Kidney tubule cell (primary cell): Measurements from ENCODE around the gene HSDL2.
"Not testable (repeated sequence)": the region's sequence is repeated elsewhere in the genome, so short reads cannot be mapped to it uniquely, and the experiment has no call there.

Source experiments
- DNase-seq: peaks from one replicate; pipeline ENCODE4 v3.0.0-alpha.2; 2018; ENCODE audit warnings: low spot score

Gene HSDL2

GRCh38 chr9:112380102-112380824 lies at the start of gene HSDL2:
Gene HSDL2 (plus strand): TSS chr9:112380108. CDS start chr9:112380164, 56 bp downstream.
- DNase-seq: peak; percentile 44

- DNase-seq: no peak
Measured at GRCh38 chr9:112331674-112331952, 48.3 kb upstream of the HSDL2 start.

- no peak for DNase-seq
Measured at GRCh38 chr9:112332214-112332613, 47.7 kb upstream of the HSDL2 start.

- no peak for DNase-seq
Measured at GRCh38 chr9:112332674-112332976, 47.3 kb upstream of the HSDL2 start.

DNA sequence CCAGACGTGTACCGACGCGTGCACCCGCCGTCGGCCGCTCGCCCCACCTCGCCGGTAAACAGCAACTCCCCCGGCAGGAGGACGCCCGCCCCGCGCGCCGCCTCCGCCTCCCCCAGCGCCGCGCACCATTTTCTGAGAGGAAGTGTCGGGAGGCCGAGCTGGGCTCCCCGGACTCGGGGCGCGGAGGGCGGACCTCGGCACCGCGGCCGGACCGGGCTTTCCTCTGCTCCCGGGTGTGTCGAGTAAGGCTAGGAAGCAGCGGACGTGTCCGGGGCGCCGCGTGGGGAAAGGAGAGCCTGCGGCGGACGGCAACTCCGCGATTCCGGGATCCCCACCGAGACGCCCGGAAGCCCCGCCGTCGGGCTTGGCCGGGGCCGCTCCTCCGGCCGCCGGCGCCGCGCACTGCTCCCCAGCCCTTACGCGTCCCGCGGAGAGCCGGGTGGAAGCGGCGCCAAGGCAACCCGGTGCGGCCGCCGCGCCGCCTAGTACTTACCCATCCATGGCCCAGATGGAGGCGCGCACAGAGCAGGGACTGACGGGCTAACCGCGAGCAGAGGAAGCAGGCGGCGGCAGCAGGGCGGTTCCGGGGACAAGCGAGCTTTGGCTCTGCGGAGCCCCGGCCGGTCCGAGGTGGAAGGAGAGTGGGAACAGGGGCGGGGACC lies 46.8 kb upstream of the HSDL2 start, which contains the start of gene PTBP3:
Gene PTBP3 (minus strand): TSS at position 643 of the 662 bp plus-strand sequence. CDS start 35,754 bp downstream, outside the sequence.
- peak; percentile 84 for DNase-seq

GRCh38 chr9:112333639-112334431 lies 46.1 kb upstream of the HSDL2 start:
- DNase-seq: peak; percentile 97

GRCh38 chr9:112334432-112334841 lies 45.5 kb upstream of the HSDL2 start:
- DNase-seq: peak; percentile 77

GRCh38 chr9:112337547-112337946 lies 42.4 kb upstream of the HSDL2 start:
- peak; percentile 25 for DNase-seq

DNA sequence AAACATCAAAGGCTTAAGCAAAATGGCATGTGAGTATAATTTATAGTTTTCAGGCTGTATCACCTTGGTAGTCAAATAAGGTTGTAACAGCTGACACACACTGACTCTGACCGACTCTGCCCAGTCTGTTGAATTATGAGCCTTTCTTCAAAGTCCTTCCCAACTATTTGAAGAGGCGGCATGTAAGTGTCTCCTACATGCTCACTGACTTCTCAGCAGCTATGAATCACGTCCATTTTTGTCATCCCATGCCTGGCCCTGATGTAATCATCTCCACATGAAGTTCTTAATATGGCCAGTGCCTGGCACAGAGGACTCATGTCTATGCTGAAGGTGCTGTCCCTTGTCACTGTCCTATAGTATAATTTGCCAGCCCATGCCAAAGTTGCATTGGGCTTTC lies 41.3 kb upstream of the HSDL2 start:
- DNase-seq: peak; percentile 90

- no peak for DNase-seq
Measured at GRCh38 chr9:112339886-112340285, 40.0 kb upstream of the HSDL2 start.

DNA sequence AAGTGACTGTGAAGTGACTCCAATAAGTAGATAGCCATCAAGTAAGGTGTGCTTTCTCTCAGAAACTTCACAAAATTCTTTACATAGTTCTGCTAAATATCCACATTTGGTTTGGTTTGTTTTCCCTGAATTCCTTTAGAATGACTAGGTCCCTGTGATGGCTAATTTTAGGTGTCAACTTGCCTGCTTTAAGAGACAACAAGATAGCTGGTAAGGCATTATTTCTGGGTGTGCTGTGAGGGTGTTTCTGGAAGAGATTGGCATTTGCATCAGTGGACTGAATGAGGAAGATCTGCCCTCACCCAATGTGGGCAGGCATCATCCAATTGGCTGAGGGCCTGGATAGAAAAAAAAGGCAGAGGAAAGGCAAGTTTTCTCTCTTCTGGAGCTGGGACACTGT lies 38.2 kb upstream of the HSDL2 start:
- DNase-seq: peak; percentile 84

GRCh38 chr9:112348257-112349007 lies 31.5 kb upstream of the HSDL2 start:
- peak; percentile 82 for DNase-seq

DNA sequence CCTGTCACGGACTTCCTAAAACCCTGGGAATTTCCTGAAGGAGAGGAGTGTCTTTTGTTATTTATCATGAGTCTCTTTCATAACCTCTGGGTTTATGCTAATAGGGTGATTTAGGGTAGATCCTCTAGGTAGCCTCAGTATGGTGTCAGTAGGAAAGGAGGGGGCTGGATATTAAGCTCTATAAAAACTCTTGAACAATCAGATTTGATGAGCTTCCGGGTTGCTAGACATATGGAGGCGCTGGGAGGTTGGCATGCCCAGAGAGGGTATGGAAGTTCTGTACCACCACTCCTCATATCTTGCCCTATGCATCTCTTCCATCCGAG lies 30.9 kb upstream of the HSDL2 start:
- no peak for DNase-seq

- DNase-seq: no peak
Measured at GRCh38 chr9:112351184-112351583, 28.7 kb upstream of the HSDL2 start.

- no peak for DNase-seq
Measured at GRCh38 chr9:112352209-112352608, 27.7 kb upstream of the HSDL2 start.

DNA sequence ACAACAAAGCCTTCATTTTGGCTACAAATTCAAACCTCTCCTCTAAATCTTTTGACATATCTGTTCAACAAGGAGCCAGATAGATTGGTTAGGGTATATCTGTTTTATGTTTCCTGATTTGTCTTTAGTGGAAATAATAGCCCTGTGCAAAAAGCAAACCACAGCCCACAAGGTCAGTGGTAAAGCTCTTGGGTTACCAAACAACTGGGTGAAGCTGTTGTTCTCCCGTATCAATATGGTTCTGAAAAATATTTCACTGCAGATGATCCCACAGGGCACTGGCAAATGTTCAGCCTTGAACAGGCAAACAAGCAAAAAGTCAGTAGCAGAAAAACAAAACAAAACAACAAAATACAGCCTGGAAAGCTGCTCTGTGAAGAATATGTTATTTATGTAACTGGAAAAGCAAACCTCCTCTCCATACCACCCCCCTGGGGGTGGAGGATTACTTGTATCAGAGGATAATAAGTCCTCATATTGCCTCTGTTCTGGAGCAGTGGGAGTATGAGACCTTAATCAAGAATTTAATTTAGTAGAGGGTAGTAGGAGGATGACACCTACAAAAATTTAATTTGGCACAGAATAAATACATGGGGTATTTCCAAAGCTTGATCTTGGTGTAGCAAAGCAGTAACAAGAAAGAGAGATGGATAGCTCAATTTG lies 25.7 kb upstream of the HSDL2 start:
- no peak for DNase-seq

GRCh38 chr9:112355427-112355897 lies 24.4 kb upstream of the HSDL2 start:
- peak; percentile 36 for DNase-seq

DNA sequence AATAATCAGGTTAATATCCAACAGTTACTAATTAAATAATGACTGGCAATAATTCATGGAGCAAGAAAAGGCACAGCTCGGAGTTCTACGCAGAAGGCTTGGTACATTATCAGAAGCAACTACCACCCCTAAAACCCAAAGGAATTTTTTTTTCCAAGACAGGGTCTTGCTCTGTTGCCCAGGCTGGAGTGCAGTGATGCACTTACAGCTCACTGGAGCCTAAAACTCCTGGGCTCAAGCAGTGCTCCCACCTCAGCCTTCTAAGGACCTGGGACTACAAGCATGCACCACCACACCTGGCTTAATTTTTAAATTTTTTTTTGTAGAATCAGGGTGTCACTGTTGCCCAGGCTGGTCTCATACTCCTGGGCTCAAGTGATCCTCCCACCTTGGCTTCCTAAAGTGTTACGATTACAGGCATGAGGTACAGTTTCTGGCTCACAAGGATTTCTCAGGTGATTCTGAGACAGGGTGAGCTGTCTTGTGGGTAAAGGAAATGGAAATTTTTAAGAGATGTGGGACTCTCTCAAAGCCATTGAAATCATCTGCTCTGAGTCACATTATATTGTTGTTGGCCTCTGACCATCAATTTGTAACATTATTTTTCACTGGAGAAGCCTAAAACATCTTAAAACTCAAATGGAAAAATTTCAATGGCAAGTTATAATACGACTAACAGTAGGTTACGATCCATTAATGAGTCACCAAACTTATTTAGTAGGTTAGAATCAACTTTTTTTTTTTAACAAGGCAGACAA lies 19.7 kb upstream of the HSDL2 start:
- peak; percentile 92 for DNase-seq

DNA sequence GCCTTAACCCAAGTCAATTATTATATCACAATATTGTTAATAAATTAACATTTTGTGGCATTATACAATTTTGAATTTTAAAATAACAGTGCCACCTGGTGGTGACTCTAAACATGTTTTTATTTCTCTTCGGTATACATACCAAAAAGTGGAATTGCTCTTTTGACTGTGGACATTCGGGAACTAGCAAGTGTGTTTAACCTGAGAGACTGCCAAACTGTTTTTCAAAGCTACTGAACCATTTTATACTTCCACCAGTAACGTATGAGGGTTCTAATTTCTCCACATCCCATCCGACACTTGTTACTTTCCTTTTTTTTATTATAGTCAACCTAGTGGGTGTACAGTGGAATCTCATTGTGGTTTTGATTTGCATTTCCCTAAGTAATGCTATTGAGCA lies 18.3 kb upstream of the HSDL2 start:
- DNase-seq: peak; percentile 63

- DNase-seq: no peak
Measured at GRCh38 chr9:112364761-112365160, 15.1 kb upstream of the HSDL2 start.

DNA sequence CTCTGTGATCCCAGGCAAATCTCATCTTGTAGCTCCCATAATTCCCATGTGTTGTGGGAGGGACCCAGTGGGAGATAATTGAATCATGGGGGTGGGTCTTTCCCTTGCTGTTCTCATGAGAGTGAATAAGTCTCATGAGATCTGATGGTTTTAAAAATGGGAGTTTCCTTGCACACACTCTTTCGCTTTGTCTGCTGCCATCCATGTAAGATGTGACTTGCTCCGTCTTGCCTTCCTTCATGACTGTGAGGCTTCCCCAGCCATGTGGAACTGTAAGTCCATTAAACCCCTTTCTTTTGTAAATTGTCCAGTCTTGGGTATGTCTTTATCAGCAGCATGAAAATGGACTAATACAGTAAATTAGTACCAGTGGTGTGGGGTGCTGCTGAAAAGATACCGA lies 14.7 kb upstream of the HSDL2 start:
- not testable (repeated sequence) for DNase-seq
